CD4-positive, alpha-beta T cell treated with Interleukin-6 at 100 ng/mL for 8 hours (primary cell): ENCODE measurements around the gene UBE2R2.
"Not testable (repeated sequence)": the region's sequence is repeated elsewhere in the genome, so short reads cannot be mapped to it uniquely, and the experiment has no call there.

Source experiments
- DNase-seq: peaks from one replicate; pipeline ENCODE4 v3.0.0-alpha.2; 2020; ENCODE audit warnings: mixed read lengths, low spot score

Gene UBE2R2

DNA sequence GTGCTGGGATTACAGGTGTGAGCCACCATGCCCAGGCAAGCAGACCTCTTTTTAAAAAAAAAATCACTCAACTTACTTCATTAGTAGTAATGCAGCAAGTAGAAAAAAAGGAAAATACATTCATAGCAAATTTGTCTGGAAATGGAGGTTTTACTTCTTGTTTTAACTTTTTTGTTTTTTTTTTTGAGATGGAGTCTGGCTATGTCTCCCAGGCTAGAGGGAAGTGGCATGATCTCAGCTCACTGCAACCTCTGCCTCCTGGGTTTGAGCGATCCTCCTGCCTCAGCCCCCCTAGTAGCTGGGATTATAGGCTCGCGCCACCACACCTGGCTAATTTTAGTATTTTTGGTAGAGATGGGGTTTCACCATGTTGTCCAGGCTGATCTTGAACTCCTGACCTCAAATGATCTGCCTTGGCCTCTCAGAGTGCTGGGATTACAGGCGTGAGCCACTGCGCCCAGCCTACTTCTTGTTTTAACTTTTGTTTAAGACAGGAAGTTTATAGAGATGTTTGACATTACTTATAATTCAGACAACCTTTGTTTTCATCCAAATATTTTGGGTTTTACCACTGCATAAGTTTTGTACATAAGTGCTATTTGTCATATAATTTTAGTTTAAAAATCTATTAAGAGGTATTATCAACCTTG is 26.5 kb downstream of the UBE2R2 start:
- no peak for DNase-seq

GRCh38 chr9:33846231-33846630 is 29.3 kb downstream of the UBE2R2 start:
- DNase-seq: no peak

DNA sequence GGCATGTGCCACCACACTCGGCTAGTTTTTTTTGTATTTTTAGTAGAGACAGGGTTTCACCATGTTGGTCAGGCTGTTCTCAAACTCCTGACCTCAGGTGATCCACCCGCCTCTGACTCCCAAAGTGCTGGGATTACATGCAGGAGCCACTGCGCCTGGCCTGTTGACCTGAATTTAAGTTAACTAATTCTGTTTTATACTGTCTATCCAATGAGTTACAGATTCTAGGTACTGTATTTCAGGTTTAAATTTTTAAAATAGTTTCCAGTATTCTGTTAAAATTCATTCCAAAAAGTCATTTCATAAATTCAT is 30.9 kb downstream of the UBE2R2 start:
- DNase-seq: not testable (repeated sequence)

- no peak for DNase-seq
Observed at GRCh38 chr9:33850267-33850629, 33.3 kb downstream of the UBE2R2 start.

- DNase-seq: no peak
Observed at GRCh38 chr9:33850677-33851076, 33.7 kb downstream of the UBE2R2 start.

DNA sequence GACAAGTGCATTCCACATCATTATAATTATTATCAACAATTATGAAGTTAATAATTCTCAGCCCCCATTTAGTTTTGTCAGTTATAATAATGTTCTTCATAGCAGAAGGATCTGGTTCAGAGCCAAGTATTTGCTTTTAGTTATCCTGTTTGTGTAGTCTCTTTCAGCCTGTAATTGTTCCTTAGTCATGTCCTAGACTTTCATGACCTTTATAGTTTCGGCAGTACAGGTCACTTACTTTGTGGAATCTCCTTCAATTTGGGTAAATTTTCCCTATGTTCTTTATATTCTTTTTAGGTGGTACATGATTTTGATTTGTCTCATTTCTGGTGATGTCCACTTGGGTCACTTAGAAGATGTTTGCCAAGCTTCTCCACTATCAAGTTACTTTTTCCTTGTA is 34.3 kb downstream of the UBE2R2 start:
- no peak for DNase-seq

- peak; percentile 44 for DNase-seq
Observed at GRCh38 chr9:33852216-33852826, 35.4 kb downstream of the UBE2R2 start.

- no peak for DNase-seq
Observed at GRCh38 chr9:33856247-33856646, 39.3 kb downstream of the UBE2R2 start.

DNA sequence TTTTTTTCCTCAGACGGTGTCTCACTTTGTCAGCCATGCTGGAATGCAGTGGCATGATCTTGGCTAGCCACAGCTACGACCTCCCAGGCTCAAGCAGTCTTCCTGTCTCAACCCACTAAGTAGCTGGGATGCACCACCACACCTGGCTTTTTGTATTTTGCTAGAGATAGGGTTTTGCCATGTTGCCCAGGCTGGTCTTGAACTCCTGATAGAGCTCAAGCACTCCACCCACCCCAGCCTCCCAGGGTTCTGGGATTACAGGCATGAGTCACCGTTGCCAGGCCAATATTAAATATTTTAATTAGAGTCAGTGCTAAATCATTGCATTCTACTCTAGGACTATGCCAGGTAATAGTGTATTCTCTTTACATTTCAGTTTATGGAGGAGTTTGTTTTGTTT is 41.5 kb downstream of the UBE2R2 start:
- no peak for DNase-seq

DNA sequence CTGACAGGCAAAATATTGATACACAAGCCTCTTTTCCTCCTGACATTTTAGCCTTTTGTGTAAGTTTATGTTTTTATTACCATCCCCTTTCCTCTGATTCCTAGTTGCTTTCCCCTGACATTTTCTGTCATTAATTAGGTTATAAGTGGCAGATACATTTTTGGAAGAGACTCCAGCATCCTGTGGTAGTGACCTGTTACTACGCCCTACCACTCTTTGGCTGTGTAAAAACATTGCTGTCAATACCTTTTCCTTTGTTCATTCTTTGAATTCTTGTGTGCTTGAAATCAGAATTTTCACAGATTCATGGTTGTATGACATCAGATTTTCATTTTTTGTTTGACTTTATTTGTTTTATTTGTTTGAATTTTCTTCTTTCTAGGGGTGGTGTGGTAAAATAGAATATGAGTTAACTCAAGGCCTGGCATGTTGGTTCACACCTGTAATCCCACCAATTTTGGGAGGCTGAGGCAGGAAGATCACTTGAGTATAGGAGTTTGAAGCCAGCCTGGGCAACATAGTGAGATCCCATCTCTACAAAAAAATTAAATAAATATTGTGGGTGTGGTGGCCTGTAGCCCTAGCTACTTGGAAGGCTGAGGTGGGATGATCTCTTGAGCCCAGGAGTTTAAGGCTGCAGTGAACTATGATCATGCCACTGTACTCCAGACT is 43.4 kb downstream of the UBE2R2 start:
- no peak for DNase-seq

DNA sequence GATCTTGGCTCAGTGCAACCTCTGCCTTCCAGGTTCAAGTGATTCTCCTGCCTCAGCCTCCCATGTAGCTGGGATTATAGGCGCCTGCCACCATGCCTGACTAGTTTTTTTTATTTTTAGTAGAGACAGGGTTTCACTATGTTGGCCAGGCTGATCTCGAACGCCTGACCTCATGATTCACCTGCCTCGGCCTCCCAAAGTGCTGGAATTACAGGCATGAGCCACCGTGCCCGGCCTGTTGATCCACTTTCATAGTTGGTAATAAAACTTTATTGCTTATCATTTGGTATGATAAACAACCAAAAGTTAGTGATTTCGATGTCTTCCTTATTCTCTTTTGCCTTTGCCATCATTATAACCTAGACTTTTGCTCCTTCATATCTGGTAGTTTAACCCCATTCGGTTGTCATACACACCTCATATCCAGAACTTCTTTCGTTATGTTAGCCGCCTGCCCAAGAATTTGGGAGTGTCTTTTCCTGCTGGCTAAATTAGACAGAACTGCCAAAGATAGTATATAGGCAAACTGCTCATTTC is 45.0 kb downstream of the UBE2R2 start:
- no peak for DNase-seq

- not testable (repeated sequence) for DNase-seq
Observed at GRCh38 chr9:33863027-33863426, 46.1 kb downstream of the UBE2R2 start.

DNA sequence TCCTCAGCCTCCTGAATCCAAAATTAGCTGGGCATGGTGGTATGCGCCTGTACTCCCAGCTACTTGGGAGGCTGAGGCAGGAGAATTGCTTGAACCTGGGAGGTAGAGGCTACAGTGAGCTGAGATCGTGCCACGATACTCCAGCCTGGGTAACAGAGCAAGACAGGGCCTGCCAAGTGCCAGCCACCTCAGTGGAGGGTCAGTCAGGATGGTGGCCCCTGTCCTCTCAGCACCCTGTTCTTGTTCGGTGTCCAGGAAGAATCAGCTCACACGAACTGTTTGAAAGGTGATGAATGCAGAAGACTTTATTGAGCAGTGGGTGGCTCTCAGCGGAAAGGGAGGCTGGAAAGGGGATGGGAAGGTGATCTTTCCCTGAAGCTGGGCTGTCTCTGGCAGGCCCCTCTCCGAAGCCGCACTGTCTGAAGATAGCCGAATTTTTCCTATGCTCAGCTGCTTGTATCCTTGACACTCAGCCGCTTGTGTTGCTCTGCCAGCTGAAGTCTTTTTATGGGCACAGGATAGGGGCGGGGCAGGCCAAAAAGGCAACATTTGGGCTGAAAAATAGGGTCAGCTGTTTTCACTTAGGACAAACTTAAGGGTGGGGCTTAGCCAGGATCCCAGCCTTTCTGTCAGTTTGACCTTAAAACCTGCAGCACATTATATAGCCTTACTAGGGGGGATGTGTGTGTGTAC is 50.9 kb downstream of the UBE2R2 start:
- no peak for DNase-seq

- no peak for DNase-seq
Observed at GRCh38 chr9:33868440-33868973, 51.5 kb downstream of the UBE2R2 start.

DNA sequence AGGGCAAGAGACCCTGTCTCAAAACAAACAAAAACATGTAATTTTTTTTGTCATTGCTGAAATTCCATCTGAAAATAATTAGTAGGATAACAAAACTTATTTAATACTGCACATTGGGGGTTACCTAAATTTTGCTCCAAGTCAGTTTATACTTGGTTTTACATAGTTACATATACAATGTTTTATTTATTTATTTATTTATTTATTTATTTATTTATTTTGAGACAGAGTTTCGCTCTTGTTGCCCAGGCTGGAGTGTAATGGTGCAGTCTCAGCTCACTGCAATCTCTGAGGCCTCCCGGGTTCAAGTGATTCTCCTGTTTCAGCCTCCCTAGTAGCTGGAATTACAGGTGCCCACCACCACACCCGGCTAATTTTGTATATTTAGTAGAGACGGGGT is 52.3 kb downstream of the UBE2R2 start:
- not testable (repeated sequence) for DNase-seq

- no peak for DNase-seq
Observed at GRCh38 chr9:33877727-33878489, 60.9 kb downstream of the UBE2R2 start.

GRCh38 chr9:33878691-33879366 is 61.9 kb downstream of the UBE2R2 start:
- no peak for DNase-seq

DNA sequence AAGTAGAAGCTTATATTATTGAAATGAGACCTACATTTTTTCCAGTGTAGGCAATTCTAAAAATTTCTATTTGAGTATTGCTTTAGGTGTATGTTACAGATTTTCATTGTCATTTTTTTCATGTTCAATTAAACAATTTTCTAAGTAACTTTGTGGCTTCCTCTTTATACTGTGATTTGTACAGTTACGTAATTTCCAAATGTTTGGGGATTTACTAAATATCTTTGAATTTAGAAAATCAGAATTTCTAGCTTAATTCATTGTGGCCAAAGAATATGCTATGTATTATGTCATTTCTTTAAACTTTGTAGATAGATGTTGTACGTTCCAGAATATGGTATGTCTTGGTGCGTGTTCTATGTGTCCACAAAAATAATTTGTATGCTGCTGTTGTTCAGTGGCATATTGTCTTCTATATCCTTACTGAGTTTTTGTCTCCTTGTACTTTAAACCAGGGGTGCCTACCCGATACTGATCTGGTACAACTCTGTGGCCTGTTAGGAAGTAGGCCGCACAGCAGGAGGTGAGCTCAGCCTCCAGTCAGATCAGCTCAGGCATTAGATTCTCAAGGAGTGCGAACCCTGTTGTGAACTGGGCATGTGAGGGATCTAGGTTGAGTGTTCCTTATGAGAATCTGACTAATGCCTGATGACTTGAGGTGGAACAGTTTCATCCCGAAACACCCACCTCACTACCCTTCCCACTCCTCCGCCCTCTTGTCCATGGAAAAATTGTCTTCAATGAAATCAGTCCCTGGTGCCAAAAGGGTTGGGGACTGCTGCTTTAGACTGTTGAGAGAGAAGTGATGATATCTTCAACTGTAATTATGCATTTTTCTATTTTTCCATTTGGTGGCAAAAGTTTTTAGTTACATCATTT is 63.5 kb downstream of the UBE2R2 start:
- DNase-seq: no peak

- no peak for DNase-seq
Observed at GRCh38 chr9:33881635-33882034, 64.7 kb downstream of the UBE2R2 start.
